Upper lobe of left lung (tissue), 6 donors: Measurements from ENCODE around the gene LONP2. TPM values are rescaled to one million over a fixed set of nuclear protein-coding genes. Genes with fewer than 3 reads are reported as not detected.

Source experiments
- ATAC-seq, 2 donors: fragments of 200-7000 bp; cut with Tn5 transposase; one replicate each; pipeline ENCODE4 v1.9.1; 2022; ENCODE audit warnings: mild to moderate bottlenecking in 2 of 2, moderate library complexity in 2 of 2; ENCODE audit not compliant: low FRiP score in 2 of 2
- DNase-seq, 2 donors: peaks; one replicate each; pipeline ENCODE4 v3.0.0-alpha.2; 2019 to 2020
- H3K27ac ChIP-seq, 4 donors: fragments of 200-600 bp; sonication (generic); one replicate each; pipeline ENCODE4 v1.5.1; 2016 to 2019
- H3K27me3 ChIP-seq, 4 donors: fragments of 200-600 bp; sonication (generic); one replicate each; pipeline ENCODE4 v1.5.1; 2017 to 2019
- H3K36me3 ChIP-seq, 4 donors: fragments of 200-600 bp; sonication (generic); one replicate each; pipeline ENCODE4 v1.5.1; 2016 to 2019
- H3K4me1 ChIP-seq, 4 donors: fragments of 200-600 bp; sonication (generic); one replicate each; pipeline ENCODE4 v1.5.1; 2018 to 2019
- H3K4me3 ChIP-seq, 4 donors: fragments of 200-600 bp; sonication (generic); one replicate each; pipeline ENCODE4 v1.5.1; 2017 to 2019; ENCODE audit warnings: mild to moderate bottlenecking in 2 of 4, moderate library complexity in 1 of 4
- H3K9me3 ChIP-seq, 4 donors: fragments of 200-600 bp; sonication (generic); one replicate each; pipeline ENCODE4 v1.5.1; 2018 to 2019
- EP300 ChIP-seq, 4 donors: sonication (generic); formaldehyde crosslinking; IDR thresholded peaks; one replicate each; pipeline ENCODE4 v1.5.1; 2017; ENCODE audit warnings: antibody characterized with exemption in 4 of 4, control low read depth in 2 of 4
- POLR2A ChIP-seq, 4 donors: fragments of 450-650 bp; IDR thresholded peaks; one replicate each; pipeline ENCODE4 v1.5.1; 2016 to 2017; ENCODE audit warnings: antibody characterized with exemption in 4 of 4, mild to moderate bottlenecking in 2 of 4
- POLR2AphosphoS5 ChIP-seq, 2 donors: sonication (generic); formaldehyde crosslinking; IDR thresholded peaks; one replicate each; pipeline ENCODE4 v1.5.1; 2017; ENCODE audit warnings: antibody characterized with exemption in 2 of 2
- WGBS, 2 donors: methylation state at CpG; one replicate each; pipeline ENCODE4 v1.1.5; 2017 to 2018; 5-methylcytosine and 5-hydroxymethylcytosine counted together
- total RNA-seq, 6 donors: library from RNA; depleted of rRNA in 4 of 6; stranded (reverse); fragments of >200 nt in 4 of 6; gene quantifications; one replicate each; pipeline versions ENCODE4 v1.1.0 to v1.2.1, GENCODE V29; 2016 to 2021
- TF ChIP-seq, protein P1 (sequence below), 6 experiments: fragments of 450-650 bp in 4 of 6; fragments of 200-600 bp in 2 of 6; sonication (generic) in 2 of 6; IDR thresholded peaks; one replicate each; pipeline ENCODE4 v1.5.1; 2016 to 2019; ENCODE audit warnings: antibody characterized with exemption in 6 of 6
- donor health status: DM: no; HTN: no; CAD: no; lungs with moderate emphysema.
- donor health status: DM: no; HTN: yes; CAD: no; lungs with severe emphysema.

LONP2 gene
- total RNA-seq, 6 donors from 2014 or later: 47.9 to 104 (median 57.8) TPM

DNA sequence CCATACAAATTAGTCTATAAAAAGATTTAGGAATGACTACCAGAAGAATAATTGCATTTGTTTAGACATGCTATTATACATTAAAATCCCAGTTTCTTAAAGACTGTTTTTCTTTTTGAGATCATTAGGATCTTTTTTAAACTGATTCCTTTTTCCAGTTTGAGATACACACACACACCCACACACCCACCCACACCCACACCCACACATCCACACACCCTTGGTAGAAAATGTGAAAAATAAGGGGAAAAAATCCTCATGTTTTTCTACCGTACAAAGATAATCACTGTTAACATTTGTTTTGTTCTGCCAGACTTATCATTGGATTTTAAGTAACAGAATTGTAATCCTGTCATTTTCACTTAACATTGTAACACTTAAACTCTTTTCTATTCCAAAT, 30.4 kb downstream of the LONP2 start:
- no peak overlapping the region for H3K4me3 ChIP-seq
- 91 to 96% methylated on average over 1 of the region's 1 CpG for WGBS, 2 donors
- H3K27me3 ChIP-seq: no peaks in the 10 kb centered on the region
- TF ChIP-seq POLR2A (IDR thresholded peaks at IDR 0.05): no peak
- no peak for TF ChIP-seq EP300 (IDR thresholded peaks at IDR 0.05)
- TF ChIP-seq, protein P1, sequence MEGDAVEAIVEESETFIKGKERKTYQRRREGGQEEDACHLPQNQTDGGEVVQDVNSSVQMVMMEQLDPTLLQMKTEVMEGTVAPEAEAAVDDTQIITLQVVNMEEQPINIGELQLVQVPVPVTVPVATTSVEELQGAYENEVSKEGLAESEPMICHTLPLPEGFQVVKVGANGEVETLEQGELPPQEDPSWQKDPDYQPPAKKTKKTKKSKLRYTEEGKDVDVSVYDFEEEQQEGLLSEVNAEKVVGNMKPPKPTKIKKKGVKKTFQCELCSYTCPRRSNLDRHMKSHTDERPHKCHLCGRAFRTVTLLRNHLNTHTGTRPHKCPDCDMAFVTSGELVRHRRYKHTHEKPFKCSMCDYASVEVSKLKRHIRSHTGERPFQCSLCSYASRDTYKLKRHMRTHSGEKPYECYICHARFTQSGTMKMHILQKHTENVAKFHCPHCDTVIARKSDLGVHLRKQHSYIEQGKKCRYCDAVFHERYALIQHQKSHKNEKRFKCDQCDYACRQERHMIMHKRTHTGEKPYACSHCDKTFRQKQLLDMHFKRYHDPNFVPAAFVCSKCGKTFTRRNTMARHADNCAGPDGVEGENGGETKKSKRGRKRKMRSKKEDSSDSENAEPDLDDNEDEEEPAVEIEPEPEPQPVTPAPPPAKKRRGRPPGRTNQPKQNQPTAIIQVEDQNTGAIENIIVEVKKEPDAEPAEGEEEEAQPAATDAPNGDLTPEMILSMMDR (IDR thresholded peaks at IDR 0.05): no peak
- TF ChIP-seq POLR2AphosphoS5 (IDR thresholded peaks at IDR 0.05): no peak
- ATAC-seq: no peak
- no peak for DNase-seq
- H3K27ac ChIP-seq: no peak overlapping the region
- peaks cover 0 to 22% (median 15%) of the 10 kb centered on the region in 4 donors for H3K36me3 ChIP-seq
- peaks cover 5 to 13% (median 8%) of the 10 kb centered on the region in 4 donors for H3K4me1 ChIP-seq
- no peaks in the 10 kb centered on the region for H3K9me3 ChIP-seq

DNA sequence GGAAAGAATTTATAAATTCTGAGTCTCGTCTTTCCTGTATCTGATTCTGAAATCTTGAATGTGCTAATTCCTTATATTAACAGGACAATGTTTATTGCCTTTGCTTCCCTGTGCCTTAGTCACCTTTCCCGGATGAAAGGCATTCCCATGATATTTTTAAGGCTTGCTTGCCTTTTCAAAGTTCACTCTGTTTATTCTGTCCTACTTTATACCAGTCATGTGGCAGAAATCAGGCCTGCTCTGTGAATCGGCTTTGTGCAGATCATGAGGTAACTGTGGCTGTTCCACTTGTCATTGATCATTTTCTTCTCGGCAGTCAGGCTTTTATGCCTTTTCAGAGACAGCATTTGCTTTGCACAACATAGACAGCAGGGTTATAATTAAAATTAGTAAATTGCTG, 32.0 kb downstream of the LONP2 start:
- Histone ChIP-seq H3K27me3 (no peaks in the 10 kb centered on the region), H3K4me1 (peaks cover 7 to 21% (median 17%) of the 10 kb centered on the region in 4 donors), H3K36me3 (peaks cover 0 to 12% (median 7%) of the 10 kb centered on the region in 4 donors), H3K27ac (peak overlapping the region in 1 of 4 donors; percentile 8), H3K9me3 (no peaks in the 10 kb centered on the region), H3K4me3 (no peak overlapping the region)
- TF ChIP-seq POLR2A (IDR thresholded peaks at IDR 0.05) (no peak), EP300 (IDR thresholded peaks at IDR 0.05) (no peak)
- 71 to 74% methylated on average over 4 of the region's 4 CpGs for WGBS, 2 donors
- DNase-seq (no peak), ATAC-seq (no peak)

- Histone ChIP-seq H3K27ac (peak overlapping the region in 1 of 4 donors; percentile 8), H3K27me3 (no peaks in the 10 kb centered on the region), H3K9me3 (no peaks in the 10 kb centered on the region), H3K4me1 (peaks cover 7 to 21% (median 17%) of the 10 kb centered on the region in 4 donors), H3K4me3 (no peak overlapping the region), H3K36me3 (peaks cover 0 to 12% (median 6%) of the 10 kb centered on the region in 4 donors)
- ATAC-seq (no peak), DNase-seq (no peak)
- TF ChIP-seq POLR2A (IDR thresholded peaks at IDR 0.05): no peak
- no peak for TF ChIP-seq POLR2AphosphoS5 (IDR thresholded peaks at IDR 0.05)
- TF ChIP-seq, protein P1 (IDR thresholded peaks at IDR 0.05): no peak
- TF ChIP-seq EP300 (IDR thresholded peaks at IDR 0.05): no peak
- 91 to 95% methylated on average over 5 of the region's 5 CpGs for WGBS, 2 donors
Measured at GRCh38 chr16:48277158-48277557, 33.1 kb downstream of the LONP2 start.

DNA sequence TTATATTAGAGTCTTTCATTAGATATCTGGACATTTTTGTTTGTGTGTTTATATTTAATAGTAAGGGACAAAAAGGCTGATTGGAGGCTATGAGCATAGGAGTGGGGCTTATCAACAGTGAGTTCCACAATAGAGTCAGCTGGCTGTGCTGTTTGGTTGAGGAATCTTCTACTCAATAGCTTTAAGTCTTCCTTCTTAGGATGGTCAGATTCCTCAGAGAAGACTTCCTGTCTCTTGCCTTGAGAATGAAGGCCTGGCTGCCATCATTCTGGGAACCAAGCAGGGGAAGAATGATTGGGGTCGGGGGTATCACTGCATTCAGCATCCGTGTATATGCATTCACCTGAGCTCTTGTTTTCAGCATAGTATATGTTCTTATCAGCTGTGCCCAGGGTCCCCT, 35.1 kb downstream of the LONP2 start:
- peaks cover 12 to 21% (median 17%) of the 10 kb centered on the region in 4 donors for H3K4me1 ChIP-seq
- H3K9me3 ChIP-seq: no peaks in the 10 kb centered on the region
- 61 to 76% methylated on average over 2 of the region's 2 CpGs for WGBS, 2 donors
- TF ChIP-seq, protein P1 (IDR thresholded peaks at IDR 0.05): no peak
- TF ChIP-seq POLR2A (IDR thresholded peaks at IDR 0.05) (no peak), EP300 (IDR thresholded peaks at IDR 0.05) (no peak), POLR2AphosphoS5 (IDR thresholded peaks at IDR 0.05) (no peak)
- H3K27me3 ChIP-seq: no peaks in the 10 kb centered on the region
- H3K36me3 ChIP-seq: peaks cover 0 to 12% (median 6%) of the 10 kb centered on the region in 4 donors
- no peak for DNase-seq
- no peak overlapping the region for H3K4me3 ChIP-seq
- no peak for ATAC-seq
- peak overlapping the region in 3 of 4 donors; percentile 12 to 28 (median 28) for H3K27ac ChIP-seq

DNA sequence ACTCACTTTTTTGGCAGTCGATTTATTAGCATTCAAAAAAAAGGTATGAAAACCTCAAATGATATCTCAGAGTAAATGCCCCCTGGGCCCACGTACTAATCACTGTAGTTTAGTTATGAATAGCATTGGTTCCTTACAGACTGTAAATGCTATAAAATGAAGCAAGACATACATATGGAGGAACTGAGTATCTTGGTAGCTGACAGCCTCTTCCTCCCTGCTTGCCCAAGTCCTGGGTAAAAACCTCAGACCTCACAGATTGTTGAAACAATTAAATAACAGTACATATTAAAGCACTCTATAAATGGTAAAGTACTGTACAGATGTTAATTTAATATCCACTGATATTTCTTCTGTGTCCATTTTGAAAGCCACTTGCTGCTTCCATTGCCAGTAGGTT, 36.4 kb downstream of the LONP2 start:
- no peak for TF ChIP-seq POLR2AphosphoS5 (IDR thresholded peaks at IDR 0.05)
- TF ChIP-seq POLR2A (IDR thresholded peaks at IDR 0.05): no peak
- TF ChIP-seq EP300 (IDR thresholded peaks at IDR 0.05): no peak
- TF ChIP-seq, protein P1 (IDR thresholded peaks at IDR 0.05): no peak
- 78 to 88% methylated on average over 2 of the region's 2 CpGs for WGBS, 2 donors
- peak overlapping the region in 1 of 4 donors; percentile 28 for H3K27ac ChIP-seq
- H3K9me3 ChIP-seq: no peaks in the 10 kb centered on the region
- H3K4me3 ChIP-seq: no peak overlapping the region
- DNase-seq (no peak), ATAC-seq (no peak)
- H3K36me3 ChIP-seq: peaks cover 0 to 7% (median 6%) of the 10 kb centered on the region in 4 donors
- H3K4me1 ChIP-seq: peaks cover 12 to 21% (median 17%) of the 10 kb centered on the region in 4 donors
- H3K27me3 ChIP-seq: no peaks in the 10 kb centered on the region
